HL-60/S4 treated with phorbol 12-myristate 13-acetate at 8.2 ng/mL for 4 days and 3 days (cell line): ENCODE results near the gene CROCC2.

Experiments
- in situ Hi-C: fragments of 300-500 bp; cut with MboI; formaldehyde crosslinking; loops from 2 replicates; pipeline ENCODE4 v1.15.0; 2022; ENCODE audit warnings: low sequenced_read_pairs

Gene CROCC2

DNA sequence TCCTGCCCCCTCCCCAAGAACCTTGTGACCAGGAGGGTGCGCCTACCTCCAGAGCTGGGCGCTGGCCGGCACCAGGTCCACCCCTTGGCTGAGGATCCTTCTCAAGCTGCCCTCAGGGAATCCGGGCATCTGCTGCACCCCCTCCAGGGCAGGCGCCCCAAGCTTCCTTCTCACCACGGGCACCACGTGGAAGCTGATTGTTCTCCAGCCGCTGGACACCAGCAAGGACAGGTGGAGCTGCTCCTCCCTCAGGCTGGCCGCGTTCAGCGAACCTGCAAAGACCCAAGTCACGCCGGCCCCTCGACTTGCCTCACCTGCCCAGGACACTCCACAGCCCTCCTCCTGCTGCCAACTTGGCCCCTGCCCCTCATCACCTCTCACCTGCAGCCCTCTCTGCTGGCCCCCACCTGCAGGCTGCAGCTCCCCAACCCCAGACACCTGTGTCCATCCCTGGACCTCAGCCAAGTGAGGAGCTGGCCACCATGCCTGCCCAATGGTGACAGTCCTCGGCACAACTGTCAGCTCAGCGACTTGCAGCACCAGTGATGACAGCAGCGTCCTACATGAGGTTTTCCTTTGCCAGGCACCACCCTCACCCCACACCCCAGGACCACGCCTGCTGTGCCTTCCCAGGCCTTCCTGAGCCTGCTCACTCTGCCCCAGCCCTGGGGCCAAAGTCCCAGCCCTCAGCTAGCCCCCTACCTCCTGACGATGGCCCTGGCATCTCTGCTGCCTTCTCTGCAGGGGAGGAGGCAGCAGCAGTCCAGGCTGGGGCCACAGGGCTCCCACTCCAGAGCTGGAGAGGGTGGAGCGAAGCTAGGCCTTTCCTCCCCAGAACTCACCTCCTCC is 14.4 kb upstream of the CROCC2 start:
- in situ Hi-C loops = no loop called here

- in situ Hi-C loops = no loop called here
Measured at GRCh38 chr2:240892356-240892755, 13.8 kb upstream of the CROCC2 start.

GRCh38 chr2:240892925-240893324 is 13.2 kb upstream of the CROCC2 start:
- in situ Hi-C loops = no loop called here

DNA sequence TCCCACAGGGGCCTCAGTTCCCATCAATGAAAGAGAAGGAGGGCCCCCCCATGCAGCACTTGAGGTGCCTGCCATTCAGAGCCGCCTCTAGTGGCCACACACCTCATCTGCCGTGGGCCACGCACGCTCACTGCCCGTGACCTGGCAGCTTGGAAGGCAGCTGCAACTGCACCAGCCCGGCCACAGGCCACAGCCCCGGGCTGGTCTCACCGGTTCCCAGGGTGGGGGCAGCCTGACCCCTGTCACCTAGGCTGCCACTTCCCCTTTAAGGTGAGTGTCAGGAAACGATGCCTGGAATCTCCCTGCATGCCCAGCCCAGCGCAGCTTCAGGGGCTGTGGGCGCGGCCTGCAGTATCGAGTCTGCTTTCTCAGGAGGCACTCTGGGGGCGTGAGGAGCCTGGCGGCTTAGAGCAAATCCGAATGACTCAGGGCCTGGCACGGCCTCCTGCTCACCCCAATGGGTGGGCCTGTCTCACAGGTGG is 12.7 kb upstream of the CROCC2 start:
- in situ Hi-C loops = no loop called here

- in situ Hi-C loops = no loop called here
Measured at GRCh38 chr2:240894006-240894405, 12.1 kb upstream of the CROCC2 start.

GRCh38 chr2:240894836-240895558 is 11.1 kb upstream of the CROCC2 start:
- in situ Hi-C loops = no loop called here

DNA sequence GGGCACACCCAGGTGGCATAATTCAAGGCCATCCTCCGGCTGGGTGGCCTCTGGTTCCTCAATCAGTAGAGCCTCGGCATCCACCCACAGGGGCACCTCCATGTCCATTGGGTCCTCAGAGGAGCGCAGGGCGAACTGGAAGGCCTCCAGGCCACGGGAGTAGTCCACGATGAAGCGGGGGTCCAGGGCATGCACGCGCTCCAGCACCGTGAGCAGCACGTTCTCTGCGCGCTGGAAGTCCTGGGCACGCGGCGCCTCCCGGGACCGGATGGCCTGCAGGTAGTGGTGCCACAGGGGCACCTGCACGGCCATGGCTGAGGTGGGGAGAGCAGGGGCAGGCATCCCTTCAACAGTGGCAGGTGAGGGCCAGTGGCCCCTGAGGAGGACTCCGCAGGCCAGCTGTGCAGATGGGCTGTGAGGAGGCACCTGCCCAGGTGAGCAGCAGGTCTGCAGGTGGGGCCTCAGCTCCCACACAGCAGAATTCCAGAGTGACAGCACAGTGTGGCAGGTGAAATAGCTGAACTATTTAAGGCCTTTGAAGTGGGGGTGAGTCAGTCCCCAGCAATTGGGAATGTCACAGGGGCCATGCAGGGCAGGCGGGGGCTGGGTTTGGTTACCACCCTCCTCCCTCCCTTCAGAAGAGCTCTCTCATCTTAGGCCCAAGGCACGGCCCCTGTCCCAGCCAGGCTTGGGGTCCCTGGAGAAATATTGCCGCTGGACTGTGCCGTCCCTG is 10.3 kb upstream of the CROCC2 start, which contains the start of gene MAB21L4:
MAB21L4 (minus strand) TSS at position 501 of the 733 bp plus-strand sequence; CDS start at position 342, 159 bp downstream.
- in situ Hi-C loops = no loop called here

GRCh38 chr2:240896394-240896793 is 9.7 kb upstream of the CROCC2 start:
- in situ Hi-C loops = no loop called here

DNA sequence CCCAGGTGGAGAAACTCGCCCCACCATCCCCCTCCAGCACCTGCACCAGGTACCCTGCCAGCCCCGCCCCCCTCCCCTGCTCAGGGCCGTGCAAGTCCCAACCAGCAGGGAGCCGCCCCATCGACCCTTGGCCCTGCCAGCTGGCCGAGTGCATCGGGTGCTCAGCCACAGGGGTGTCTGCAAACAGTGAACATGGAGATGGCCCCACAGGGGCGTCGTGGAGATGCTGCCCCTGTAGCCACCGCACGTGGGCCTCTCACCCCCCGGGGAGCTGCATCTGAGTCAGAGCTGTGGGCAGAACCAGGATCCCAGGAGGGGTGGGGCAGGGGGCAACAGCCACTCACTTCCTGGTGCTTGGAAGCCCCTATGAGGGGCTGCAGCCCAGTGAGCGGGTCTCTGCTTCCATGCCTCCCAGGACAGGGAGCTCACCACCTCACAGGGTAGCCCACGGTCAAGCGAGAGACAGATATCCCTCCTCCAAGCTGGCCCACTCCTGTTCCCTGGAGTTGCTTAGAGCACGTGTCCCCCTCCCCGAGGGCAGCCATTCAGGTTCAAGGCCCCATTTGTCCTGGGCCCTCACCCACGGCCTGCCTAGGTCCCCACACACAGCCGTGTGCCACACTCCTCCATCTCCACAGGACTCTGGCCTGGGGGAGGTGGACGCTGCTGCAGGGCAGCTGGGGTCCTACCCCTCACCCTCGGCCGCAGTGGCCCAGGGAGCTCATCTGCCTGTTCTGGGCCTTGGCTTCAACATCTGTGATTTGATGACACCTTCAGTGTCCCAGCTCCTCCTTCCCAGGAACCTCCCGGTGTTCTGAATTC is 9.1 kb upstream of the CROCC2 start:
- in situ Hi-C loops = no loop called here

DNA sequence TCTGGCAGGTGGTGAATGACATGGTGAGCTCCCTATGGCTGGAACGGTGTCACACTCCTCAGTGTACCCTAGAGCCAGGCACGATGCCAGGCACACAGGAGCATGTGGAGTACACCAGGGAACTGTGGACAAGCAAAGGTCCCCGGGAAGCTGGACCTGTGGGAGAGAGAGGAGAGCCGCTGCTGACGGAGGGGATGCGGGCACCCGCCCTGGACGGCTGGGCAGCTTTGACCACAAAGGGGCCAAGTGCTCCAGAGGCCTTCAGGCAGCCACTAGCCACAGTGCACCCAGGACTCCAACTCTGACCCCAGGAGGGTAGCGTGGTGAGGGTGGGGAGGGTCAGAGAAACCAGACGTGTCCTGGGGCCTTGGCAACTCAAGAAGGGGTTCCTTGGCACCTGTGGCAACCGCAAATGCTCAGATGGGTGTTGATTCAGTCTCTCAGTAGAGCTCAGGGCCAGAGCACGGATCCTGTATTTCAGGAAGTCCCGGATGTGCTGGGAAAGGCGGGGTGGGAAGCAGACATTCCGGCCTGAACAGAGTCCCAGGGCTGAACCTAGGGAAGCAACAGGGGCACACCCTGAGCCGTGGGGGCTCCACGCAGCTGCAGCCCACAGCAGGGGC is 7.9 kb upstream of the CROCC2 start:
- in situ Hi-C loops = no loop called here

- in situ Hi-C loops = no loop called here
Measured at GRCh38 chr2:240898731-240899467, 7.2 kb upstream of the CROCC2 start.

DNA sequence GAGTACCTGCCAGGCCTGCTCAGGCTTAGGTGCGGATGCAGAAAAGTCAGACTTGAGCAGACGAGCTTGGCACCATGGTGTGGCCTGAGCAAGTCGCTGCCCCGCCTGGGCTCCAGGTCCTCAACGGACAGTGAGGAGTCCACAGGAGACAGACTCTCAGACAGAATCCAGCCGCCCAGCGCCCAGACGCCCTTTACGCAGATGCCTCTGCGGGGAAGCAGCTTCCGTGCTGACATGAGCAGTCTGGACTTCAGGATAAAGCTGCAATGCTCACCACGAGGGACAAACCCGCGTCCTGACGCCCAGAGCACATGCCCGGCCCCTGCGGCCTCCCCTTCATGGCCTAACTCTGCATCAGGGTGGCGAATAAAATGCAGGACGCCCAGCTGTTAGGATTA is 6.7 kb upstream of the CROCC2 start:
- in situ Hi-C loops = no loop called here

DNA sequence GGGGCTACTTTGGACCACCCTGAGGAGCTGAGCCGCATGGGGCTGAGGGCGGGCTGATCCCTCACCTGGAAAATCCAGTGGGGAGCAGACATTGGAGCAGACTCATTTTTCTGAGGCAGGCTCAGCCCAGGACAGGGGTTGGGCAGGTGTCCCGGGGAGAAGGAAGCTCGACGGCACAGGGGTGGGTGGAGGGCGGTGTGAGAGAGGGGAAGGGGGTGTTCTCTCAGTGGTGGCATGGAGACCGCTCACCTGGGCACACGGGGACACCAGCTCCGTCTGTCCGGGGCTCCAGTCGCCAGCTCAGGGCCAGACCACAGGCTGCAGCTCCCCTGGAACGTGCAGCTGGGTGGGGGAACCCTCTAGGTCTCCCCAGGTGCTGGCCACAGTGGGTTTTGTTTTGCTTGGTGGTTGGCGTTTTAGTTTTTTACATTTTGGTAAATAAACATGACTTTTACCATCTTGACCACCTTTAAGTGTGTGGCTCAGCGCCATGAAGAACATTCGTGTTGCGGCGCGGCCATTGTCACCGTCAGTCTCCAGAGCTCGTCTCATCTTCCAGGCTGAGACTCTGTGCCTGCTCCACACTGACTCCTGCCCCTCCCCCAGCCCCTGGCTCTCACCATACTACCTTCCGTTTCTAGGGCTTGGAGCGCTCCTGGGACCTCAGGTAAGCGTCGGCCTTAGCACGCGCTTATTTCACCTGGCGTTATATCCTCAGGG is 5.8 kb upstream of the CROCC2 start:
- in situ Hi-C loops = no loop called here

DNA sequence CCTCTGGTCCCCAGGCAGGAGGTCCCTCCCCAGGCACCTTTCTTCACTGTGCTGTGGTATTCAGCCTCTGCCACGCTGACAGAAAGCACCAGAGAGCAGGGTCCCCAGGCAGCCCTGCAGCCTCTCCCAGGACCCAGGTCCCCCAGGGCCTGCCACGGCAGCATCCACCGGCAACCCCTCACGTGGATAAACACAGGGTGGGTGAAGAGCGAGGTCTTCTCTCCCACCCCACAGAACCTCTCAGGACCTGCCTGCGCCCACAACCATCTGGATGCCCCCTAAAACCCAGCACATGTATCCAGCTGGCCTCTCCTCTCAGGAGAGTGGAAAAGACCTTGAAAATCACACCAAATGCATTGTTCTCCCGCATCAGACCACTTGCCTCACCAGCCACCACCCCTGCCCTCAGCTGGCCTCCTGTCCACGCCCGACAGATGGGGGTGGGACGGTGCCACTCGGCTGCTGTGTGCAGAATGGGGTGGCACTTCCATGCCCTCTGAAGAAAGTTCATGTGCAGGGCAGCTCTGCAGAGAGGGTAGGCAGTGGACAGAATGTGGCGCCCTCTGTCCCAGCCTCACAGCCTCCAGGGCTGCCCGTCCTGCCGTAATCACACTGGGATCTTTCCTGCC is 4.0 kb upstream of the CROCC2 start:
- in situ Hi-C loops = no loop called here

- in situ Hi-C loops = no loop called here
Measured at GRCh38 chr2:240902615-240903041, 3.5 kb upstream of the CROCC2 start.

DNA sequence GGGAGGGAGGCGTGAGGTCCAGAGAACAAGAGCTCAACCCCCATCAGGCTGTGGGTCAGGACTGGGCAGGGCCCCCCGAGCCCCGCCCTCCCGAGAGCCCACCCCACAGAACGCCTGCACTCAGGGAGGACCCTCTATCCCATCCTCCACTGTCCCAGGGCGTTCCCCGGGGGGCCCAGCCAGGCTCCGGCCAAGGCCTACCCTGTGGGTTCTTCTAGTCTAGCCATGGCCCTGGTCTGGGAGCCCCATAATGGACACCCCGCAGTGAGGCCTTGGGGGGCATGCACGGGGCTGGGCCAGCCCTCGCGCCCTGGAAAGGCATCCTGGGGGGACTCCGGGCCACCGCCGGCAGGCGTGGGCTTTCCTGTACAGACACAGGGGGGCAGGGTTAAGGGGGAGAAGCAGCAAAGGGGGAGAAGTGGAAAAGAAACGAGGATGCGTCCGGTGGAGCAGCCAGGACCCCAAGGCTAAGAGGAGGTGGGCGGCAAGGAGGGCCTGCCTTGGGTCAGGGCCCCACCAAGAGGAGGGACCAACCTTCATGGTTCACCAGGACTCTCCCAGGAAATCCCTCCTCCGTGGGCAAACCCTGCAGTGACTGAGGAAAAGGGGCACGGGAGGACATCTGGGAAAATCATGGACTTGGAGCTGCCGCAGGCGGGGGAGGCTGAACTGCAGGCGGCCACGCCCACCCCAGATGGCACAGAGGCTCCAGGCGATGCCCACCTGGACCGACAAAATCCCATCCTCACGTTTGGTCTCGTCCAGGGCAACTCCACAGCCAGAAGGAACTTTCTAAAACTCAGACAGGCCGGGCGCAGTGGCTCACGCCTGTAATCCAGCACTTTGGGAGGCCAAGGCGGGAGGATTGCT is 2.7 kb upstream of the CROCC2 start:
- in situ Hi-C loops = no loop called here
